ENCODE data around the gene DHRS2.
"Not testable (repeated sequence)": the region's sequence is repeated elsewhere in the genome, so short reads cannot be mapped to it uniquely, and the experiment has no call there.

GRCh38 chr14:23634698-23635412 lies 1.3 kb upstream of the DHRS2 start:
- not testable (repeated sequence) for TF ChIP-seq YY1 (IDR thresholded peaks at IDR 0.05; ENCODE audit: insufficient read depth, insufficient read length); ZNF274 (IDR thresholded peaks at IDR 0.05; ENCODE audit: low read depth, low read length)

All from NT2/D1 (cell line).